ENCODE measurements around the gene OSTN. TPM values are rescaled to one million over a fixed set of nuclear protein-coding genes. Genes with fewer than 3 reads are reported as not detected.

The OSTN gene
- total RNA-seq, 4 donors from 2014 or later = not detected

GRCh38 chr3:191217301-191217700, 18.3 kb downstream of the OSTN start:
- Histone ChIP-seq H3K4me3 (no peak overlapping the region), H3K27ac (replicated peaks in 1 of 4) (no peak overlapping the region), H3K27me3 (no peaks in the 10 kb centered on the region), H3K36me3 (no peaks in the 10 kb centered on the region), H3K4me1 (no peaks in the 10 kb centered on the region), H3K9me3 (no peaks in the 10 kb centered on the region)
- WGBS = 73% methylated on average over 1 of the region's 1 CpG
- intact Hi-C loops (cut with DNase I) = no loop called here
- no peak for TF ChIP-seq CTCF (IDR thresholded peaks at IDR 0.05)
- TF ChIP-seq POLR2AphosphoS5 (IDR thresholded peaks at IDR 0.05) = no peak
- TF ChIP-seq EP300 (IDR thresholded peaks at IDR 0.05) = no peak
- TF ChIP-seq POLR2A (IDR thresholded peaks at IDR 0.05; ENCODE audit: low read depth) = no peak
- no peak for DNase-seq (ENCODE audit: extremely low spot score)

GRCh38 chr3:191220908-191221307, 21.9 kb downstream of the OSTN start:
- Histone ChIP-seq H3K4me3 (no peak overlapping the region), H3K9me3 (no peaks in the 10 kb centered on the region), H3K27me3 (no peaks in the 10 kb centered on the region), H3K4me1 (no peaks in the 10 kb centered on the region), H3K27ac (replicated peaks in 1 of 4) (no peak overlapping the region), H3K36me3 (no peaks in the 10 kb centered on the region)
- 78% methylated on average over 5 of the region's 5 CpGs for WGBS
- DNase-seq (ENCODE audit: extremely low spot score) = no peak
- intact Hi-C loops (cut with DNase I) = no loop called here
- TF ChIP-seq POLR2A (IDR thresholded peaks at IDR 0.05; ENCODE audit: low read depth) = no peak

- H3K4me3 ChIP-seq = no peak overlapping the region
- intact Hi-C loops (cut with DNase I) = no loop called here
- no peaks in the 10 kb centered on the region for H3K4me1 ChIP-seq
- TF ChIP-seq EP300 (IDR thresholded peaks at IDR 0.05) (no peak), POLR2A (IDR thresholded peaks at IDR 0.05; ENCODE audit: low read depth) (no peak), POLR2AphosphoS5 (IDR thresholded peaks at IDR 0.05) (no peak), CTCF (IDR thresholded peaks at IDR 0.05) (no peak)
- H3K9me3 ChIP-seq = no peaks in the 10 kb centered on the region
- DNase-seq (ENCODE audit: extremely low spot score) = no peak
- WGBS = 89% methylated on average over 1 of the region's 1 CpG
- H3K36me3 ChIP-seq = no peaks in the 10 kb centered on the region
- no peak overlapping the region for H3K27ac ChIP-seq (replicated peaks in 1 of 4)
- H3K27me3 ChIP-seq = no peaks in the 10 kb centered on the region
These were observed 22.6 kb downstream of the OSTN start for GRCh38 chr3:191221638-191222037.

- Histone ChIP-seq H3K27ac (replicated peaks in 1 of 4) (no peak overlapping the region), H3K4me1 (no peaks in the 10 kb centered on the region), H3K4me3 (no peak overlapping the region), H3K27me3 (no peaks in the 10 kb centered on the region), H3K9me3 (no peaks in the 10 kb centered on the region), H3K36me3 (no peaks in the 10 kb centered on the region)
- DNase-seq (ENCODE audit: extremely low spot score) = no peak
- WGBS = 70% methylated on average over 5 of the region's 5 CpGs
- intact Hi-C loops (cut with DNase I) = no loop called here
- TF ChIP-seq POLR2AphosphoS5 (IDR thresholded peaks at IDR 0.05) (no peak), POLR2A (IDR thresholded peaks at IDR 0.05; ENCODE audit: low read depth) (no peak), EP300 (IDR thresholded peaks at IDR 0.05) (no peak), CTCF (IDR thresholded peaks at IDR 0.05) (no peak)
These were observed 28.5 kb downstream of the OSTN start for GRCh38 chr3:191227541-191227940.

GRCh38 chr3:191234216-191234615, 35.2 kb downstream of the OSTN start:
- intact Hi-C loops (cut with DNase I) = no loop called here
- WGBS = 92% methylated on average over 9 of the region's 9 CpGs

More at GRCh38 chr3:191234216-191234615, 35.2 kb downstream of the OSTN start:
- Histone ChIP-seq H3K27me3 (no peaks in the 10 kb centered on the region), H3K4me1 (peaks cover 0 to 14% (median 0%) of the 10 kb centered on the region in 4 donors), H3K27ac (replicated peaks in 1 of 4) (no peak overlapping the region), H3K4me3 (no peak overlapping the region), H3K36me3 (no peaks in the 10 kb centered on the region), H3K9me3 (no peaks in the 10 kb centered on the region)
- DNase-seq (ENCODE audit: extremely low spot score) = no peak
- TF ChIP-seq POLR2AphosphoS5 (IDR thresholded peaks at IDR 0.05) (no peak), CTCF (IDR thresholded peaks at IDR 0.05) (no peak), EP300 (IDR thresholded peaks at IDR 0.05) (no peak), POLR2A (IDR thresholded peaks at IDR 0.05; ENCODE audit: low read depth) (no peak)
